Measurements from ENCODE around the gene SMG5.

SMG5 gene

DNA sequence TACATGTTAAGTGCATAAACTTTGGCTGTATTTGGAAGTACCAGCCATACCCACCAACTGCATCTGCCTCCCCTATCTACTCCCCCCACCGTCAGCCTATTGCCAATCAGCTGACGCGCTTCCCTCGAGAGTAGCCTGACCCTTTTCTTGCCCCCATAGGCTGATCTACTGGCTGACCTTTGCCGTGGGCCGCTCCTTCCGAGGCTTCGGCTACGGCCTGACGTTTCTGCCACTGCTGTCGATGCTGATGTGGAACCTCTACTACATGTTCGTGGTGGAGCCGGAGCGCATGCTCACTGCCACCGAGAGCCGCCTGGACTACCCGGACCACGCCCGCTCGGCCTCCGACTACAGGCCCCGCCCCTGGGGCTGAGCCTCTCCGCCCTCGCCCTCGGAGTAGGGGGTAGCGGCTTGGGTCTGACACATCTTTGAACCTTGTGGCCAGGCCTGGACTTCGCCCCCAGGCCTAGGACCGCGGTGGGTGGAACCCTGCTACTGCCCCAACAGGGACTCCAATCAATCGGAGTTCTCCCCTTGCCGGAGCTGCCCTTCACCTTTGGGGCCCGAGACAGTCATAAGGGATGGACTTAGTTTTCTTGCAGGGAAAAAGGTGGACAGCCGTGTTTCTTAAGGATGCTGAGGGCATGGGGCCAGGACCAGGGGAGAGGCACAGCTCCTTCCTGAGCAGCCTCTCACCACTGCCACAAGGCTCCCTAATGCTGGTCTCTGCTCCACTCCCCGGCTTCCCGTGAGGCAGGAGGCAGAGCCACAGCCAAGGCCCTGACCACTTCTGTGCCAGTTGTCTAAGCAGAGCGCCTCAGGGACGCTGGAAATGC lies 8.8 kb upstream of the SMG5 start:
- peak overlapping the region; percentile 52 for H3K27ac ChIP-seq
- no peaks in the 10 kb centered on the region for H3K9me3 ChIP-seq (ENCODE audit: control insufficient read depth, low read length)
- H2AFZ ChIP-seq = peak overlapping the region; percentile 80
- no peaks in the 10 kb centered on the region for H3K36me3 ChIP-seq (ENCODE audit: control insufficient read depth, insufficient read depth, low read length)
- H3K4me1 ChIP-seq = peaks cover 3% of the 10 kb centered on the region
- TF ChIP-seq, protein P1, sequence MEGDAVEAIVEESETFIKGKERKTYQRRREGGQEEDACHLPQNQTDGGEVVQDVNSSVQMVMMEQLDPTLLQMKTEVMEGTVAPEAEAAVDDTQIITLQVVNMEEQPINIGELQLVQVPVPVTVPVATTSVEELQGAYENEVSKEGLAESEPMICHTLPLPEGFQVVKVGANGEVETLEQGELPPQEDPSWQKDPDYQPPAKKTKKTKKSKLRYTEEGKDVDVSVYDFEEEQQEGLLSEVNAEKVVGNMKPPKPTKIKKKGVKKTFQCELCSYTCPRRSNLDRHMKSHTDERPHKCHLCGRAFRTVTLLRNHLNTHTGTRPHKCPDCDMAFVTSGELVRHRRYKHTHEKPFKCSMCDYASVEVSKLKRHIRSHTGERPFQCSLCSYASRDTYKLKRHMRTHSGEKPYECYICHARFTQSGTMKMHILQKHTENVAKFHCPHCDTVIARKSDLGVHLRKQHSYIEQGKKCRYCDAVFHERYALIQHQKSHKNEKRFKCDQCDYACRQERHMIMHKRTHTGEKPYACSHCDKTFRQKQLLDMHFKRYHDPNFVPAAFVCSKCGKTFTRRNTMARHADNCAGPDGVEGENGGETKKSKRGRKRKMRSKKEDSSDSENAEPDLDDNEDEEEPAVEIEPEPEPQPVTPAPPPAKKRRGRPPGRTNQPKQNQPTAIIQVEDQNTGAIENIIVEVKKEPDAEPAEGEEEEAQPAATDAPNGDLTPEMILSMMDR (IDR thresholded peaks at IDR 0.05) = no peak
- no peaks in the 10 kb centered on the region for H3K79me2 ChIP-seq
- no peaks in the 10 kb centered on the region for H3K27me3 ChIP-seq (ENCODE audit: control insufficient read depth, insufficient read depth, low read length)
- no peak overlapping the region for H3K9ac ChIP-seq
- peak overlapping the region; percentile 39 for H3K4me2 ChIP-seq (ENCODE audit: low read length)
- H3K4me3 ChIP-seq (ENCODE audit: low read depth, low read length) = no peak overlapping the region

DNA sequence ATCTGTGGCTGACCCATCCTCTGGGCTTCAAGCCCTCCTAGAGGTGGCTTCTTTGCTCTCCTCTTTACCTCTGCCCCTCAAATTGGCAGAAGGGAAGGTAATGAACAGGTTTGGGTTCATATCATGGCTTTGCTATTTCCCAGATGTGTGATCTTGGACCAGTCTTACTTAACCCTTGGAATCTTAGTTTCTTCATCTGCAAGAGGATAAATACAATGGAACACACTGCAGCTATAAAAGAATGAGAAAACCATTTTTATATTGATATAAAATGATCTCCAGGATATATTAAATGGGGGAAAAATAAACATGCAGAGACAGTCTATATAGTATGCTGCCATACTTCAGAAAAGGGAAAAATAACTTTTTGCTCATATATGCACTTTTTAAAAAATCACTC lies 7.2 kb upstream of the SMG5 start:
- no peak overlapping the region for H3K4me3 ChIP-seq (ENCODE audit: low read depth, low read length)
- H3K4me2 ChIP-seq (ENCODE audit: low read length) = no peak overlapping the region
- H3K9ac ChIP-seq = no peak overlapping the region
- H3K4me1 ChIP-seq = peaks cover 3% of the 10 kb centered on the region
- no peaks in the 10 kb centered on the region for H3K9me3 ChIP-seq (ENCODE audit: control insufficient read depth, low read length)
- H3K36me3 ChIP-seq (ENCODE audit: control insufficient read depth, insufficient read depth, low read length) = no peaks in the 10 kb centered on the region
- no peaks in the 10 kb centered on the region for H3K27me3 ChIP-seq (ENCODE audit: control insufficient read depth, insufficient read depth, low read length)
- H2AFZ ChIP-seq = no peak overlapping the region
- no peak overlapping the region for H3K27ac ChIP-seq
- H3K79me2 ChIP-seq = no peaks in the 10 kb centered on the region
- TF ChIP-seq, protein P1 (IDR thresholded peaks at IDR 0.05) = no peak

DNA sequence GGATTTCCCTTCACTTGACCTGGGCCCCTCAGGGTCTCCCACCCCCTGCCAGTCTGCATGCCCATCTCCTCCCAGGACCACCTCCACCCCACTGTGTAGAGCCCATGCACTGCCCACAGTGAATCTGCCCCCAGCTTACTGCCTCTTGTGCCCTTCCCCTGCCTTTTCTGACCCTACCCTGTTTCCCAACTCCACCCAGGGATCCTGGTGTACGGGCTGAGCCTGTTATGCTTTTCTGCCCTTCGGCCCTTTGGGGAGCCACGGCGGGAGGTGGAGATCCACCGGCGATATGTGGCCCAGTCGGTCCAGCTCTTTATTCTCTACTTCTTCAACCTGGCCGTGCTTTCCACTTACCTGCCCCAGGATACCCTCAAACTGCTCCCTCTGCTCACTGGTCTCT lies 3.4 kb upstream of the SMG5 start:
- H3K4me2 ChIP-seq (ENCODE audit: low read length) = no peak overlapping the region
- H3K27ac ChIP-seq = no peak overlapping the region
- H2AFZ ChIP-seq = no peak overlapping the region
- no peaks in the 10 kb centered on the region for H3K36me3 ChIP-seq (ENCODE audit: control insufficient read depth, insufficient read depth, low read length)
- TF ChIP-seq, protein P1 (IDR thresholded peaks at IDR 0.05) = no peak
- H3K27me3 ChIP-seq (ENCODE audit: control insufficient read depth, insufficient read depth, low read length) = no peaks in the 10 kb centered on the region
- H3K4me1 ChIP-seq = peaks cover 10% of the 10 kb centered on the region
- no peak overlapping the region for H3K9ac ChIP-seq
- no peaks in the 10 kb centered on the region for H3K79me2 ChIP-seq
- H3K4me3 ChIP-seq (ENCODE audit: low read depth, low read length) = no peak overlapping the region
- no peaks in the 10 kb centered on the region for H3K9me3 ChIP-seq (ENCODE audit: control insufficient read depth, low read length)

DNA sequence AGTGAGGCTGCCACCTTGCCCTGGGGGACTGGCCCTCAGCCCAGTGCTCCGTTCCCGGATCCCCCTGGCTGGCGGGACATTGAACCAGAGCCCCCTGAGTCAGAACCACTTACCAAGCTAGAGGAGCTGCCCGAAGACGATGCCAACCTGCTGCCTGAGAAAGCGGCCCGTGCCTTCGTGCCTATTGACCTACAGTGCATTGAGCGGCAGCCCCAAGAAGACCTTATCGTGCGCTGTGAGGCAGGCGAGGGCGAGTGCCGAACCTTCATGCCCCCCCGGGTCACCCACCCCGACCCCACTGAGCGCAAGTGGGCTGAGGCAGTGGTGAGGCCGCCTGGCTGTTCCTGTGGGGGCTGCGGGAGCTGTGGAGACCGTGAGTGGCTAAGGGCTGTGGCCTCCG lies 2.8 kb upstream of the SMG5 start:
- Histone ChIP-seq H3K27me3 (ENCODE audit: control insufficient read depth, insufficient read depth, low read length) (no peaks in the 10 kb centered on the region), H3K4me2 (ENCODE audit: low read length) (no peak overlapping the region), H3K79me2 (no peaks in the 10 kb centered on the region), H3K27ac (no peak overlapping the region), H3K4me1 (peaks cover 9% of the 10 kb centered on the region), H3K36me3 (ENCODE audit: control insufficient read depth, insufficient read depth, low read length) (no peaks in the 10 kb centered on the region), H3K4me3 (ENCODE audit: low read depth, low read length) (no peak overlapping the region), H3K9me3 (ENCODE audit: control insufficient read depth, low read length) (no peaks in the 10 kb centered on the region), H2AFZ (no peak overlapping the region), H3K9ac (no peak overlapping the region)
- TF ChIP-seq, protein P1 (IDR thresholded peaks at IDR 0.05) = no peak

DNA sequence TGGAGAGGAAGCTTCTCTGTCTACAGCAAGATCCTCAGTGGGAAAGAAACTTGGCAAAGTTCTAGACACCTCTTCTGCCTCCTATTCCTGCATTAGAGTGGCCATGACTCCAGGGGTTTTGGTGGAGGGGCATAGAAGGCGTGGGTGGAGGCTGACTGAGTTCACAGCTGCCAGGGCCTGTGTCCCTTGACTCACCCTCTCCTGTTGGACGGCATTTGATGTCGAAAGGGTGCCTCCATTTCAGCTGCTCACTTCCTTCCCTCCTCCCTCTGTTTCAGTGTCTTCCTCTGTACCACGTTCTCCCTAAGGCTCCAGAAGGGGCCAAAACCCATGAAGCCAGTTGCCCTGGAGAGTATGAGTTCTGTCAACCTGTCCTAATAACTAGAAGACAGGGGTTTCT lies 2.1 kb upstream of the SMG5 start:
- TF ChIP-seq, protein P1 (IDR thresholded peaks at IDR 0.05) = no peak
- no peaks in the 10 kb centered on the region for H3K9me3 ChIP-seq (ENCODE audit: control insufficient read depth, low read length)
- no peak overlapping the region for H3K9ac ChIP-seq
- peak overlapping the region; percentile 72 for H3K4me3 ChIP-seq (ENCODE audit: low read depth, low read length)
- H3K79me2 ChIP-seq = no peaks in the 10 kb centered on the region
- H3K36me3 ChIP-seq (ENCODE audit: control insufficient read depth, insufficient read depth, low read length) = no peaks in the 10 kb centered on the region
- peaks cover 9% of the 10 kb centered on the region for H3K4me1 ChIP-seq
- H2AFZ ChIP-seq = no peak overlapping the region
- H3K4me2 ChIP-seq (ENCODE audit: low read length) = peak overlapping the region; percentile 94
- no peak overlapping the region for H3K27ac ChIP-seq
- H3K27me3 ChIP-seq (ENCODE audit: control insufficient read depth, insufficient read depth, low read length) = no peaks in the 10 kb centered on the region
